HepG2 (cell line): ENCODE data around the gene ADAM19. TPM values are rescaled to one million over a fixed set of nuclear protein-coding genes. Genes with fewer than 3 reads are reported as not detected.
A peak's percentile ranks its signal among the peaks of the same experiment; 100 is the strongest.

Experiments
- BCL3 ChIP-seq: sonication (generic); formaldehyde crosslinking; IDR thresholded peaks from 2 replicates; pipeline ENCODE4 v1.5.1; 2020; ENCODE audit warnings: mild to moderate bottlenecking, missing genetic modification reagents, moderate library complexity
- FOSL2 ChIP-seq: sonication (generic); formaldehyde crosslinking; IDR thresholded peaks from 2 replicates; pipeline ENCODE4 v1.4.0; 2020; ENCODE audit warnings: missing genetic modification reagents
- FOXC1 ChIP-seq: sonication (generic); formaldehyde crosslinking; IDR thresholded peaks from 2 replicates; pipeline ENCODE4 v1.8.0; 2022; ENCODE audit warnings: mild to moderate bottlenecking, missing genetic modification reagents, borderline replicate concordance
- IRF2 ChIP-seq: IDR thresholded peaks from 2 replicates; pipeline ENCODE4 v1.6.1; 2018; ENCODE audit warnings: missing genetic modification reagents, missing compliant biosample characterization
- MAFF ChIP-seq: IDR thresholded peaks from 2 replicates; pipeline ENCODE4 v1.6.1; 2011; ENCODE audit warnings: low read depth, low read length, improper control_type of control experiment
- NCOR1 ChIP-seq: fragments of 200-600 bp; sonication (generic); IDR thresholded peaks from 2 replicates; pipeline ENCODE4 v1.7.0; 2017; ENCODE audit warnings: antibody characterized with exemption, low read length, borderline replicate concordance
- NR1H2 ChIP-seq: sonication (generic); formaldehyde crosslinking; IDR thresholded peaks from 2 replicates; pipeline ENCODE4 v1.8.1; 2022; ENCODE audit warnings: low read depth, missing genetic modification reagents, borderline replicate concordance
- PHB2 ChIP-seq: fragments of 450-650 bp; IDR thresholded peaks from 2 replicates; pipeline ENCODE4 v1.6.1; 2018; ENCODE audit not compliant: partially characterized antibody
- PRMT3 ChIP-seq: sonication (generic); formaldehyde crosslinking; IDR thresholded peaks from 2 replicates; pipeline ENCODE4 v1.8.1; 2022; ENCODE audit warnings: low read depth, mild to moderate bottlenecking, moderate library complexity, missing genetic modification reagents, borderline replicate concordance
- SOX5 ChIP-seq: IDR thresholded peaks from 2 replicates; pipeline ENCODE4 v1.6.1; 2016; ENCODE audit warnings: borderline replicate concordance
- ZNF24 ChIP-seq: fragments of 450-650 bp; IDR thresholded peaks from 2 replicates; pipeline ENCODE4 v1.6.1; 2017; ENCODE audit warnings: antibody characterized with exemption, mild to moderate bottlenecking
- ZNF263 ChIP-seq: sonication (generic); formaldehyde crosslinking; IDR thresholded peaks from 2 replicates; pipeline ENCODE4 v1.4.0; 2020; ENCODE audit warnings: missing genetic modification reagents
- ZNF350 ChIP-seq: sonication (generic); formaldehyde crosslinking; IDR thresholded peaks from 2 replicates; pipeline ENCODE4 v1.4.0; 2020; ENCODE audit warnings: mild to moderate bottlenecking, low read depth, missing genetic modification reagents, borderline replicate concordance
- ZNF446 ChIP-seq: sonication (generic); formaldehyde crosslinking; IDR thresholded peaks from 2 replicates; pipeline ENCODE4 v1.5.0; 2020; ENCODE audit warnings: mild to moderate bottlenecking, missing genetic modification reagents
- ZNF484 ChIP-seq: sonication (generic); formaldehyde crosslinking; IDR thresholded peaks from 2 replicates; pipeline ENCODE4 v1.5.1; 2020; ENCODE audit warnings: mild to moderate bottlenecking, low read depth, missing genetic modification reagents, borderline replicate concordance
- polyA plus RNA-seq, 8 experiments: library from polyadenylated mRNA; depleted of rRNA in 3 of 8; stranded (reverse) in 7 of 8; unstranded in 1 of 8; fragments of >200 nt; fragmentation: Illumina TruSeq in 4 of 8; extraction: Trizol in 4 of 8; gene quantifications; 2 replicates each; pipeline versions ENCODE4 v1.2.1 to v1.2.3, GENCODE V29; 2011 to 2016; ENCODE audit warnings: low read depth in 4 of 8, missing spikeins in 1 of 8, mixed read lengths in 1 of 8; ENCODE audit not compliant: insufficient read depth in 1 of 8
- total RNA-seq, 5 experiments: library from RNA; depleted of rRNA; stranded (reverse); fragments of >200 nt; fragmentation: Illumina TruSeq; extraction: Trizol; gene quantifications; 2 replicates each; pipeline ENCODE4 v1.2.3, GENCODE V29; 2016; ENCODE audit warnings: low read depth in 1 of 5
- TF ChIP-seq, protein P1 (sequence below): sonication (generic); formaldehyde crosslinking; IDR thresholded peaks from 2 replicates; pipeline ENCODE4 v1.9.0; 2021; ENCODE audit warnings: missing genetic modification reagents, mild to moderate bottlenecking, borderline replicate concordance

ADAM19 gene
- total and polyA plus RNA-seq, 2 of the 13 experiments (the other 11 are each of a cell fraction or from before 2014, with no cell fraction given): 0.38 to 0.74 TPM

GRCh38 chr5:157511651-157512644 lies 63.6 kb downstream of the ADAM19 start (continued):
- TF ChIP-seq ZNF350 (CRISPR knock-in tag): no peak
- TF ChIP-seq BCL3 (CRISPR knock-in tag): peak; percentile 67; the same call in 1 of the 2 replicates
- TF ChIP-seq PHB2: no peak
- TF ChIP-seq, protein P1, sequence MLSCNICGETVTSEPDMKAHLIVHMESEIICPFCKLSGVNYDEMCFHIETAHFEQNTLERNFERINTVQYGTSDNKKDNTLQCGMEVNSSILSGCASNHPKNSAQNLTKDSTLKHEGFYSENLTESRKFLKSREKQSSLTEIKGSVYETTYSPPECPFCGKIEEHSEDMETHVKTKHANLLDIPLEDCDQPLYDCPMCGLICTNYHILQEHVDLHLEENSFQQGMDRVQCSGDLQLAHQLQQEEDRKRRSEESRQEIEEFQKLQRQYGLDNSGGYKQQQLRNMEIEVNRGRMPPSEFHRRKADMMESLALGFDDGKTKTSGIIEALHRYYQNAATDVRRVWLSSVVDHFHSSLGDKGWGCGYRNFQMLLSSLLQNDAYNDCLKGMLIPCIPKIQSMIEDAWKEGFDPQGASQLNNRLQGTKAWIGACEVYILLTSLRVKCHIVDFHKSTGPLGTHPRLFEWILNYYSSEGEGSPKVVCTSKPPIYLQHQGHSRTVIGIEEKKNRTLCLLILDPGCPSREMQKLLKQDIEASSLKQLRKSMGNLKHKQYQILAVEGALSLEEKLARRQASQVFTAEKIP (CRISPR knock-in tag): no peak
- TF ChIP-seq FOSL2 (CRISPR knock-in tag): peak; percentile 69
- no peak for TF ChIP-seq FOXC1 (CRISPR knock-in tag)
- TF ChIP-seq ZNF446 (CRISPR knock-in tag): no peak
- TF ChIP-seq ZNF484 (CRISPR knock-in tag): no peak
- TF ChIP-seq MAFF: no peak; the same call in 1 of the 2 replicates
- no peak for TF ChIP-seq PRMT3 (CRISPR knock-in tag)
- peak; percentile 73; the same call in 1 of the 2 replicates for TF ChIP-seq ZNF263 (CRISPR knock-in tag)
- peak; percentile 57; the same call in 1 of the 2 replicates for TF ChIP-seq NCOR1
- TF ChIP-seq NR1H2: no peak
- peak; percentile 80 for TF ChIP-seq SOX5
- no peak for TF ChIP-seq ZNF24
- no peak for TF ChIP-seq IRF2 (CRISPR knock-in tag)
